Thymus (tissue), 11 donors: ENCODE results near the gene EMC6. TPM values are rescaled to one million over a fixed set of nuclear protein-coding genes. Genes with fewer than 3 reads are reported as not detected.

Experiments
- DNase-seq, 9 donors: peaks; one replicate each; pipeline ENCODE4 v3.0.0-alpha.2; 2013; ENCODE audit warnings: low spot score in 9 of 9, low read depth in 6 of 9, missing footprints in 1 of 9
- H3K27ac ChIP-seq, 2 donors: one replicate each; pipeline ENCODE4 v1.5.1; 2013; ENCODE audit warnings: control low read depth in 1 of 2, low read depth in 1 of 2, low read length in 1 of 2, mild to moderate bottlenecking in 1 of 2, moderate library complexity in 1 of 2
- H3K27me3 ChIP-seq, 2 donors: one replicate each; pipeline ENCODE4 v1.5.1; 2013; ENCODE audit warnings: low read length in 1 of 2; ENCODE audit not compliant: control insufficient read depth in 2 of 2, insufficient read depth in 1 of 2
- H3K36me3 ChIP-seq, 2 donors: one replicate each; pipeline ENCODE4 v1.5.1; 2013; ENCODE audit warnings: low read length in 1 of 2, mild to moderate bottlenecking in 1 of 2, moderate library complexity in 1 of 2; ENCODE audit not compliant: control insufficient read depth in 2 of 2, insufficient read depth in 2 of 2
- H3K4me1 ChIP-seq, 2 donors: one replicate each; pipeline ENCODE4 v1.5.1; 2013; ENCODE audit warnings: low read length in 2 of 2; ENCODE audit not compliant: control insufficient read depth in 2 of 2, insufficient read depth in 2 of 2
- H3K4me3 ChIP-seq, 2 donors: one replicate each; pipeline ENCODE4 v1.5.1; 2013; ENCODE audit warnings: low read length in 2 of 2, control low read depth in 1 of 2, mild to moderate bottlenecking in 1 of 2
- H3K9me3 ChIP-seq, 2 donors: one replicate each; pipeline ENCODE4 v1.5.1; 2013; ENCODE audit warnings: low read length in 1 of 2, mild to moderate bottlenecking in 1 of 2; ENCODE audit not compliant: control insufficient read depth in 2 of 2, insufficient read depth in 1 of 2
- WGBS: extraction: QIAGEN DNeasy Blood & Tissue Kit; methylation state at CpG from one replicate; pipeline ENCODE4 v1.1.7; 2013; 5-methylcytosine and 5-hydroxymethylcytosine counted together
- polyA plus RNA-seq: library from polyadenylated mRNA; stranded (reverse); fragments of 200-250 nt; gene quantifications from one replicate; pipeline ENCODE4 v1.2.3, GENCODE V29; 2013
- total RNA-seq: library from RNA; stranded (reverse); fragments of 120-200 nt; gene quantifications from one replicate; pipeline ENCODE4 v1.2.4, GENCODE V29; 2013
- donor health status: healthy.

The EMC6 gene
- total and polyA plus RNA-seq, 2 donors, result 18.3 to 68.7 TPM

- H3K4me3 ChIP-seq, result no peak overlapping the region
- H3K27ac ChIP-seq, result no peak overlapping the region
- 91% methylated on average over 22 of the region's 22 CpGs for WGBS
- H3K36me3 ChIP-seq, result peaks cover 17 to 37% of the 10 kb centered on the region in 2 donors
- H3K27me3 ChIP-seq, result no peaks in the 10 kb centered on the region
- no peaks in the 10 kb centered on the region for H3K4me1 ChIP-seq
- DNase-seq, result no peak
- no peaks in the 10 kb centered on the region for H3K9me3 ChIP-seq
These were observed 9.0 kb upstream of the EMC6 start for GRCh38 chr17:3659541-3660111.

GRCh38 chr17:3660311-3660891 lies 8.2 kb upstream of the EMC6 start:
- no peak for DNase-seq
- Histone ChIP-seq H3K27ac (no peak overlapping the region), H3K36me3 (peaks cover 17 to 42% of the 10 kb centered on the region in 2 donors), H3K4me1 (no peaks in the 10 kb centered on the region), H3K27me3 (no peaks in the 10 kb centered on the region), H3K4me3 (no peak overlapping the region), H3K9me3 (no peaks in the 10 kb centered on the region)
- WGBS, result 98% methylated on average over 23 of the region's 23 CpGs

- no peak for DNase-seq
These were observed 5.3 kb upstream of the EMC6 start for GRCh38 chr17:3663102-3664011.

GRCh38 chr17:3665834-3666233 lies 2.8 kb upstream of the EMC6 start:
- Histone ChIP-seq H3K27me3 (no peaks in the 10 kb centered on the region), H3K36me3 (peaks cover 17 to 41% of the 10 kb centered on the region in 2 donors), H3K4me3 (peak overlapping the region in 1 of 2 donors; percentile 25), H3K27ac (no peak overlapping the region), H3K4me1 (peaks cover 13 to 34% of the 10 kb centered on the region in 2 donors), H3K9me3 (peaks cover 0 to 4% of the 10 kb centered on the region in 2 donors)
- WGBS, result 92% methylated on average over 5 of the region's 5 CpGs
- no peak for DNase-seq

More at GRCh38 chr17:3663102-3664011, 5.3 kb upstream of the EMC6 start:
- Histone ChIP-seq H3K4me1 (peaks cover 6 to 25% of the 10 kb centered on the region in 2 donors), H3K27ac (no peak overlapping the region), H3K36me3 (peaks cover 17 to 45% of the 10 kb centered on the region in 2 donors), H3K9me3 (peaks cover 0 to 4% of the 10 kb centered on the region in 2 donors), H3K4me3 (no peak overlapping the region), H3K27me3 (no peaks in the 10 kb centered on the region)
- WGBS, result 95% methylated on average over 33 of the region's 33 CpGs

GRCh38 chr17:3666516-3666915 lies 2.1 kb upstream of the EMC6 start:
- Histone ChIP-seq H3K4me1 (peaks cover 13 to 34% of the 10 kb centered on the region in 2 donors), H3K36me3 (peaks cover 17 to 35% of the 10 kb centered on the region in 2 donors), H3K27ac (peak overlapping the region in 1 of 2 donors; percentile 1), H3K9me3 (peaks cover 0 to 4% of the 10 kb centered on the region in 2 donors), H3K27me3 (no peaks in the 10 kb centered on the region), H3K4me3 (peak overlapping the region in 1 of 2 donors; percentile 25)
- no peak for DNase-seq
- 95% methylated on average over 6 of the region's 6 CpGs for WGBS

GRCh38 chr17:3667366-3668278 lies 990 bp upstream of the EMC6 start:
- peaks cover 0 to 4% of the 10 kb centered on the region in 2 donors for H3K9me3 ChIP-seq
- peaks cover 13 to 34% of the 10 kb centered on the region in 2 donors for H3K4me1 ChIP-seq
- H3K27me3 ChIP-seq, result no peaks in the 10 kb centered on the region
- H3K4me3 ChIP-seq, result peak overlapping the region; percentile 94 to 100
- H3K27ac ChIP-seq, result peak overlapping the region; percentile 66 to 84
- peaks cover 20 to 36% of the 10 kb centered on the region in 2 donors for H3K36me3 ChIP-seq
- 16% methylated on average over 39 of the region's 39 CpGs for WGBS
- DNase-seq, result no peak

GRCh38 chr17:3669085-3669347 lies 404 bp downstream of the EMC6 start:
- no peaks in the 10 kb centered on the region for H3K27me3 ChIP-seq
- DNase-seq, result no peak
- H3K36me3 ChIP-seq, result peaks cover 11 to 31% of the 10 kb centered on the region in 2 donors
- H3K9me3 ChIP-seq, result peaks cover 0 to 4% of the 10 kb centered on the region in 2 donors
- peak overlapping the region; percentile 94 to 100 for H3K4me3 ChIP-seq
- WGBS, result under 1% methylated on average over 32 of the region's 32 CpGs
- H3K4me1 ChIP-seq, result peaks cover 13 to 34% of the 10 kb centered on the region in 2 donors
- H3K27ac ChIP-seq, result peak overlapping the region; percentile 78 to 91

GRCh38 chr17:3669548-3669947 lies 936 bp downstream of the EMC6 start:
- H3K4me1 ChIP-seq, result peaks cover 13 to 37% of the 10 kb centered on the region in 2 donors
- peak overlapping the region in 1 of 2 donors; percentile 78 for H3K27ac ChIP-seq
- peaks cover 0 to 4% of the 10 kb centered on the region in 2 donors for H3K9me3 ChIP-seq
- peaks cover 6 to 31% of the 10 kb centered on the region in 2 donors for H3K36me3 ChIP-seq
- H3K4me3 ChIP-seq, result peak overlapping the region; percentile 94 to 100
- 68% methylated on average over 12 of the region's 12 CpGs for WGBS
- DNase-seq, result no peak
- H3K27me3 ChIP-seq, result no peaks in the 10 kb centered on the region
